OCI-LY7 (cell line): ENCODE measurements around the gene APLP1.

Experiments used
- CTCF ChIP-seq: fragments of 200-600 bp; sonication (generic); conservative IDR thresholded peaks from 2 replicates; pipeline ENCODE4 v1.5.1; 2014; ENCODE audit warnings: mild to moderate bottlenecking, antibody characterized with exemption, low read length, moderate library complexity, mixed read lengths
- EZH2phosphoT487 ChIP-seq: fragments of 200-600 bp; sonication (generic); IDR thresholded peaks from 2 replicates; pipeline ENCODE4 v1.6.1; 2018; ENCODE audit warnings: low read depth, borderline replicate concordance, mild to moderate bottlenecking, mixed run types, antibody characterized with exemption, low read length, moderate library complexity, mixed read lengths

GRCh38 chr19:35919306-35919705 lies 50.9 kb downstream of the APLP1 start:
- TF ChIP-seq CTCF, result no peak
- TF ChIP-seq EZH2phosphoT487, result no peak
